Prostate gland (tissue), 2 donors: ENCODE results near the gene CORO7. TPM values are rescaled to one million over a fixed set of nuclear protein-coding genes. Genes with fewer than 3 reads are reported as not detected.

Source experiments
- DNase-seq: peaks from one replicate; pipeline ENCODE4 v3.0.0-alpha.2; 2019; ENCODE audit warnings: low spot score
- H3K27ac ChIP-seq, 2 donors: fragments of 200-600 bp; sonication (generic); 2 replicates each; pipeline ENCODE4 v1.5.1; 2017 to 2019
- H3K27me3 ChIP-seq: fragments of 200-600 bp; sonication (generic); replicated peaks from 2 replicates; pipeline ENCODE4 v1.5.1; 2019; ENCODE audit not compliant: insufficient read depth
- H3K36me3 ChIP-seq, 2 donors: fragments of 200-600 bp; sonication (generic); 1 replicate in 1 of 2; 2 replicates in 1 of 2; pipeline versions ENCODE4 v1.5.1 to v1.8.1; 2017 to 2019
- H3K4me1 ChIP-seq: fragments of 200-600 bp; sonication (generic); replicated peaks from 2 replicates; pipeline ENCODE4 v1.5.1; 2019
- H3K4me3 ChIP-seq, 2 donors: fragments of 200-600 bp; sonication (generic); 2 replicates each; pipeline ENCODE4 v1.5.1; 2017 to 2019
- H3K9me3 ChIP-seq: fragments of 200-600 bp; sonication (generic); 2 replicates; pipeline ENCODE4 v1.5.1; 2017
- CTCF ChIP-seq, 4 experiments: fragments of 200-600 bp in 2 of 4; fragments of 450-650 bp in 2 of 4; sonication (generic) in 2 of 4; IDR thresholded peaks; 1 replicate in 3 of 4; 2 replicates in 1 of 4; pipeline ENCODE4 v1.5.1; 2016 to 2019; ENCODE audit warnings: antibody characterized with exemption in 4 of 4, mild to moderate bottlenecking in 2 of 4, moderate library complexity in 2 of 4
- POLR2A ChIP-seq: fragments of 450-650 bp; IDR thresholded peaks from one replicate; pipeline ENCODE4 v1.6.1; 2016; ENCODE audit warnings: antibody characterized with exemption, mild to moderate bottlenecking
- POLR2AphosphoS5 ChIP-seq: sonication (generic); formaldehyde crosslinking; IDR thresholded peaks from one replicate; pipeline ENCODE4 v1.6.1; 2017; ENCODE audit warnings: antibody characterized with exemption
- WGBS: methylation state at CpG from one replicate; pipeline ENCODE4 v1.1.5; 2018; 5-methylcytosine and 5-hydroxymethylcytosine counted together
- intact Hi-C: fragments of 100-400 bp; cut with DNase I; formaldehyde crosslinking; loops from one replicate; pipeline ENCODE4 v1.14.2; 2022
- total RNA-seq, 2 donors: library from RNA; depleted of rRNA; stranded (reverse); fragments of >200 nt; gene quantifications; one replicate each; pipeline ENCODE4 v1.1.0, GENCODE V29; 2016

Gene CORO7
- total RNA-seq, 2 donors from 2014 or later, result 24.1 to 122 TPM

DNA sequence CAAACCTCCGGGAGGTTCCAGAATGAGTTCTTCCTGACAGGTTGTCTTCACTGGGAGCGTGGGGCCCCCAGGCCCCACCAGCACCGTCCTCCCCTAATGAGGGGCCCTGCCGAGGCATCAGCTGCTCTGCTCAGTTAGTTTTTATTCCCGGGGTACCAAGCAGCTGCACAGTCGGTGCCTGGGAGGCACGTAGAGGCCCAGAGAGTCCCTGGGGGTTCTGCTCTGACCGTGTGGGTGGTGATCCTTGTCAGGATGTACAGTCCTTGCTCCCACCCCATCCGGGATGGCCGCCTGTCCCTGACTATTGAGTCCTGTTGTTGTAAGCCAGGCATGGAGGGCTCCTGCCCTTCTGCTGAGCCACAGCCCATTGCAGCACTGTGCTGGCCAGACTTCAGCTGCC is 39.6 kb upstream of the CORO7 start:
- no peaks in the 10 kb centered on the region for H3K4me1 ChIP-seq
- H3K4me3 ChIP-seq, result no peak overlapping the region
- 82% methylated on average over 10 of the region's 10 CpGs for WGBS
- no peak overlapping the region for H3K27ac ChIP-seq
- H3K36me3 ChIP-seq, result peaks cover under 1 to 25% of the 10 kb centered on the region in 2 donors
- no peaks in the 10 kb centered on the region for H3K27me3 ChIP-seq
- no peaks in the 10 kb centered on the region for H3K9me3 ChIP-seq
- intact Hi-C loops, result no loop called here
- no peak for DNase-seq
- TF ChIP-seq CTCF (IDR thresholded peaks at IDR 0.05) (no peak), POLR2A (no peak), POLR2AphosphoS5 (no peak)

GRCh38 chr16:4455081-4455480 is 38.7 kb upstream of the CORO7 start:
- WGBS, result 87% methylated on average over 14 of the region's 14 CpGs
- Histone ChIP-seq H3K36me3 (peaks cover 6 to 34% of the 10 kb centered on the region in 2 donors), H3K27me3 (no peaks in the 10 kb centered on the region), H3K4me1 (no peaks in the 10 kb centered on the region), H3K4me3 (no peak overlapping the region), H3K9me3 (no peaks in the 10 kb centered on the region), H3K27ac (no peak overlapping the region)
- DNase-seq, result no peak
- intact Hi-C loops, result no loop called here
- TF ChIP-seq POLR2A (no peak), CTCF (IDR thresholded peaks at IDR 0.05) (no peak), POLR2AphosphoS5 (no peak)

DNA sequence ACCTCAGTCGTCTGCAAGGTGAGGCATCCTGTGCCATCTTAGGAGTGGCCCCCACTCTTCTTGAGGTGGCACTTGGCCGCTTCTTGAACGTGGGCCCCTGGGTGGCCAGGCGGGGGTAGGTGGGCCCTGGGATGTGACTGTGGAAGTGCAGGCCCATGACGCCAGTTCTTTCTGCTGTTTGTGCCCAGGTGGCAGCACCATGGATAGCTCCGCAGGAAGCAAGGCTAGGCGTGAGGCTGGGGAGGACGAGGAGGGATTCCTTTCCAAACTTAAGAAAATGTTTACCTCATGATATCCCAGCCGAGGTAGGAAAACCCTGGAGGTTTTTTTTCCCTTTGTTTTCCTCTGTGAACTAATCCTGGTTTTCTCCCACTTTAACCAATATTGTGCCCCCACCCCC is 38.2 kb upstream of the CORO7 start:
- TF ChIP-seq POLR2A, result no peak
- TF ChIP-seq POLR2AphosphoS5, result no peak
- TF ChIP-seq CTCF (IDR thresholded peaks at IDR 0.05), result no peak

DNA sequence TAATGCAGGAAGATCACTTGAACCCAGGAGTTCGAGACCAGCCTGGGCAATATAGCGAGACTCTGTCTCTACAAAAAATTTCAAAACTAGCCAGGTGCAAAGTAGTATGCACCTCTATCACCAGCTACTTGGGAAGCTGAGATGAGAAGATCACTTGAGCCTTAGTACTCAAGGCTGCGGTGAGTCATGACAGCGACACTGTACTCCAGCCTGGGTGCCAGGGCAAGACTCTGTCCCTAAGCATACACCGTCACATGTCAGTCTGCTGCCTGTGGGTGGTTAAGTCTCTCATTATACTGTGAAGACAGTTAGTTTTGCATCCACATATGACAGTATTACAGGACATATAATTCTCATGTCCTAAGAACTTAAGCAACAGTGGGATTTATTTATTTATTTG is 36.3 kb upstream of the CORO7 start:
- Histone ChIP-seq H3K4me1 (no peaks in the 10 kb centered on the region), H3K27ac (no peak overlapping the region), H3K9me3 (no peaks in the 10 kb centered on the region), H3K4me3 (no peak overlapping the region), H3K27me3 (no peaks in the 10 kb centered on the region), H3K36me3 (peaks cover 6 to 47% of the 10 kb centered on the region in 2 donors)
- intact Hi-C loops, result no loop called here
- DNase-seq, result no peak
- no peak for TF ChIP-seq CTCF (IDR thresholded peaks at IDR 0.05)
- no peak for TF ChIP-seq POLR2A
- no peak for TF ChIP-seq POLR2AphosphoS5
- WGBS, result 99% methylated on average over 5 of the region's 5 CpGs

More for the DNA sequence above, 38.2 kb upstream of the CORO7 start:
- Histone ChIP-seq H3K27ac (no peak overlapping the region), H3K4me1 (no peaks in the 10 kb centered on the region), H3K36me3 (peaks cover 6 to 37% of the 10 kb centered on the region in 2 donors), H3K4me3 (no peak overlapping the region), H3K9me3 (no peaks in the 10 kb centered on the region), H3K27me3 (no peaks in the 10 kb centered on the region)
- WGBS, result 68% methylated on average over 9 of the region's 9 CpGs
- no peak for DNase-seq
- intact Hi-C loops, result no loop called here

DNA sequence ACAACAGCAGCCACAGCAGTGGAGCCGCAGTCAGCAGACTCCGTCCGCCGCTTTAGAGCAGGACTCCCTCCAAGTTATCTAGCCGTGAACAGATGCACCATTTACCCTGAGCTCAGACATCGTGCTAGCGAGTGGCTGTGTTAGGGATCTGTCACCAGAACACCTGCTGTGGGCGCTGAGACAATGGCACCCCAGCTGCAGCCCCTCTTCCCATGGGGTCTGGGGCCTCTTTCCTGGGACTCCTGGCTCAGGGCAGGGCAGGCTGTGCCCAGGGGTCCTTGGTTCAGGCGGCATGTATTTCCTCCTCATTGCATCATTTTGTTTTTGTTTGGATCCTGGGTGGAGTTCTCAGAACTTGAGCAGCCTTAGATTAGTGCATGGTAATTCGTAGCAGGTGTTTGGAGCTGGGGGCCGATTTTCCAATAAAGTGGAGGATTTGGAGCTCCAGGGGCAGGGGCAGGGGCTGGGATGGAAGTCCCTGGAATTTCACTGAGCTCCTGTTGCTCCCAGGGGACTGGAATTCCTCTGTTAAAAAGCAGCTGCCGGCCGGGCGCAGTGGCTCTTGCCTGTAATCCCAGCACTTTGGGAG is 34.6 kb upstream of the CORO7 start:
- intact Hi-C loops, result no loop called here
- Histone ChIP-seq H3K27ac (no peak overlapping the region), H3K9me3 (no peaks in the 10 kb centered on the region), H3K27me3 (no peaks in the 10 kb centered on the region), H3K4me1 (no peaks in the 10 kb centered on the region), H3K36me3 (peaks cover 11 to 46% of the 10 kb centered on the region in 2 donors), H3K4me3 (no peak overlapping the region)
- WGBS, result 90% methylated on average over 14 of the region's 14 CpGs
- DNase-seq, result no peak
- TF ChIP-seq CTCF (IDR thresholded peaks at IDR 0.05) (no peak), POLR2AphosphoS5 (no peak), POLR2A (no peak)
